Activated CD4-positive, alpha-beta T cell treated with anti-CD3 and anti-CD28 coated beads for 4 hours (primary cell): ENCODE results near the gene CD302.
"Not testable (repeated sequence)": the region's sequence is repeated elsewhere in the genome, so short reads cannot be mapped to it uniquely, and the experiment has no call there.

ENCODE experiments used
- DNase-seq, 2 donors: peaks; one replicate each; pipeline ENCODE4 v3.0.0-alpha.2; 2020

Gene CD302

GRCh38 chr2:159792599-159792998, 5.4 kb downstream of the CD302 start:
- no peak for DNase-seq

- DNase-seq, result no peak
These were observed 6.0 kb downstream of the CD302 start for GRCh38 chr2:159792036-159792435.

GRCh38 chr2:159790323-159790722, 7.7 kb downstream of the CD302 start:
- DNase-seq, result no peak

GRCh38 chr2:159788253-159788652, 9.8 kb downstream of the CD302 start:
- no peak for DNase-seq

GRCh38 chr2:159787647-159788046, 10.4 kb downstream of the CD302 start:
- DNase-seq, result not testable (repeated sequence)

GRCh38 chr2:159786938-159787337, 11.1 kb downstream of the CD302 start:
- DNase-seq, result no peak

GRCh38 chr2:159785195-159785594, 12.8 kb downstream of the CD302 start:
- no peak for DNase-seq

GRCh38 chr2:159784744-159785143, 13.3 kb downstream of the CD302 start:
- DNase-seq, result not testable (repeated sequence)

GRCh38 chr2:159783556-159783955, 14.5 kb downstream of the CD302 start:
- DNase-seq, result no peak

- DNase-seq, result no peak
These were observed 21.7 kb downstream of the CD302 start for GRCh38 chr2:159776321-159776720.

- DNase-seq, result no peak
These were observed 23.0 kb downstream of the CD302 start for GRCh38 chr2:159775021-159775420.

GRCh38 chr2:159774370-159774990, 23.5 kb downstream of the CD302 start:
- DNase-seq, result no peak

GRCh38 chr2:159773886-159774285, 24.1 kb downstream of the CD302 start:
- no peak for DNase-seq

- no peak for DNase-seq
These were observed 24.6 kb downstream of the CD302 start for GRCh38 chr2:159773426-159773825.

- DNase-seq, result no peak
These were observed 28.9 kb downstream of the CD302 start for GRCh38 chr2:159769147-159769546.

- DNase-seq, result no peak
These were observed 35.9 kb downstream of the CD302 start for GRCh38 chr2:159762075-159762474.

- no peak for DNase-seq
These were observed 37.7 kb downstream of the CD302 start for GRCh38 chr2:159760326-159760725.

GRCh38 chr2:159759577-159759976, 38.4 kb downstream of the CD302 start:
- no peak for DNase-seq

GRCh38 chr2:159758686-159759085, 39.3 kb downstream of the CD302 start:
- no peak for DNase-seq

- no peak for DNase-seq
These were observed 39.8 kb downstream of the CD302 start for GRCh38 chr2:159758239-159758638.

- peak in 1 of 2 donors; percentile 13 for DNase-seq
These were observed 42.2 kb downstream of the CD302 start for GRCh38 chr2:159755788-159756187.

GRCh38 chr2:159755014-159755413, 43.0 kb downstream of the CD302 start:
- DNase-seq, result no peak

GRCh38 chr2:159753797-159754196, 44.2 kb downstream of the CD302 start:
- DNase-seq, result no peak

- no peak for DNase-seq
These were observed 47.1 kb downstream of the CD302 start for GRCh38 chr2:159750873-159751272.

GRCh38 chr2:159748089-159748488, 49.9 kb downstream of the CD302 start:
- no peak for DNase-seq
